ENCODE results near the gene CCDC73.

DNA sequence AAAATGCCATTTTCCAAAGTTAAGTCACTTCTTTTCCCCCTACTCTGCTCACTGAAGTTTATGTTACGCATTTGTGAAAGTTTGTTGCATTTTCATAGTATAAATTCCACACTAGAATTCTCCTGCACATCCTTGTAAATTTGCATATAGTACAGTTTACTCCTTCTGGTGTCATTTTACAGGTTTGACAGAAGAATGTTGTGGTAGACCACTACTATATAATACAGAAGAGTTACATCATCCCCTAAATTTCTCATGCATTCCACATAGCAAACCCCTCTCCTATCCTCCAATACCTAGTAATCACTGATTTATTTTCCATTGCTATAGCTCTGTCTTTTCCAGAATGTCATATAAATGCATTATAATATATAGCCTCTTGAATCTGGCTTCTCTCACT lies 64.5 kb downstream of the CCDC73 start:
- TF ChIP-seq, protein P1, sequence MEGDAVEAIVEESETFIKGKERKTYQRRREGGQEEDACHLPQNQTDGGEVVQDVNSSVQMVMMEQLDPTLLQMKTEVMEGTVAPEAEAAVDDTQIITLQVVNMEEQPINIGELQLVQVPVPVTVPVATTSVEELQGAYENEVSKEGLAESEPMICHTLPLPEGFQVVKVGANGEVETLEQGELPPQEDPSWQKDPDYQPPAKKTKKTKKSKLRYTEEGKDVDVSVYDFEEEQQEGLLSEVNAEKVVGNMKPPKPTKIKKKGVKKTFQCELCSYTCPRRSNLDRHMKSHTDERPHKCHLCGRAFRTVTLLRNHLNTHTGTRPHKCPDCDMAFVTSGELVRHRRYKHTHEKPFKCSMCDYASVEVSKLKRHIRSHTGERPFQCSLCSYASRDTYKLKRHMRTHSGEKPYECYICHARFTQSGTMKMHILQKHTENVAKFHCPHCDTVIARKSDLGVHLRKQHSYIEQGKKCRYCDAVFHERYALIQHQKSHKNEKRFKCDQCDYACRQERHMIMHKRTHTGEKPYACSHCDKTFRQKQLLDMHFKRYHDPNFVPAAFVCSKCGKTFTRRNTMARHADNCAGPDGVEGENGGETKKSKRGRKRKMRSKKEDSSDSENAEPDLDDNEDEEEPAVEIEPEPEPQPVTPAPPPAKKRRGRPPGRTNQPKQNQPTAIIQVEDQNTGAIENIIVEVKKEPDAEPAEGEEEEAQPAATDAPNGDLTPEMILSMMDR (IDR thresholded peaks at IDR 0.05), result no peak
- TF ChIP-seq RCOR1 (IDR thresholded peaks at IDR 0.05; ENCODE audit: low read length), result no peak
- TF ChIP-seq GABPA (IDR thresholded peaks at IDR 0.05; ENCODE audit: low read depth), result no peak
- no peak for TF ChIP-seq GATA2 (CRISPR knock-in tag; IDR thresholded peaks at IDR 0.05)
- TF ChIP-seq ELF1 (IDR thresholded peaks at IDR 0.05), result no peak
- no peak for TF ChIP-seq FOXJ3 (CRISPR knock-in tag; IDR thresholded peaks at IDR 0.05)
- no peak for TF ChIP-seq MXI1 (IDR thresholded peaks at IDR 0.05; ENCODE audit: low read depth, low read length)
- TF ChIP-seq RXRA (IDR thresholded peaks at IDR 0.05; ENCODE audit: borderline replicate concordance, low read depth), result no peak

Measured in SK-N-SH (cell line).